OCI-LY3 (cell line): ENCODE data around the gene ITSN2.

Experiments used
- H2AFZ ChIP-seq: fragments of 200-600, 300-600 bp; shearing (Covaris generic); 2 replicates; pipeline ENCODE4 v1.6.0; 2014; ENCODE audit warnings: antibody characterized with exemption, low read depth, low read length
- H3K27ac ChIP-seq: fragments of 200-600, 300-600 bp; sonication (generic); 2 replicates; pipeline ENCODE4 v1.5.1; 2014; ENCODE audit warnings: mild to moderate bottlenecking, low read length, moderate library complexity, mixed read lengths
- H3K27me3 ChIP-seq: fragments of 200-600, 300-600 bp; sonication (generic); 2 replicates; pipeline ENCODE4 v1.6.1; 2014; ENCODE audit warnings: low read depth, low read length, mixed read lengths
- H3K36me3 ChIP-seq: fragments of 200-600, 300-600 bp; sonication (generic); replicated peaks from 2 replicates; pipeline ENCODE3; 2014; ENCODE audit warnings: low read depth, low read length, mixed read lengths
- H3K4me1 ChIP-seq: fragments of 300-600, 200-600 bp; sonication (generic); 2 replicates; pipeline ENCODE4 v1.6.1; 2014; ENCODE audit warnings: low read length, mixed read lengths
- H3K4me2 ChIP-seq: fragments of 200-600, 300-600 bp; sonication (generic); 2 replicates; pipeline ENCODE4 v1.6.1; 2014; ENCODE audit warnings: low read length, mixed read lengths
- H3K4me3 ChIP-seq: fragments of 300-600, 200-600 bp; sonication (generic); 2 replicates; pipeline ENCODE4 v1.5.1; 2014; ENCODE audit warnings: antibody characterized with exemption, mild to moderate bottlenecking, low read length, moderate library complexity
- H3K79me2 ChIP-seq: fragments of 300-600, 200-600 bp; shearing (Covaris generic); 2 replicates; pipeline ENCODE4 v1.6.1; 2014; ENCODE audit warnings: mild to moderate bottlenecking, low read length, mixed read lengths
- H3K9ac ChIP-seq: fragments of 300-600, 200-600 bp; shearing (Covaris generic); 2 replicates; pipeline ENCODE4 v1.6.0; 2014; ENCODE audit warnings: mild to moderate bottlenecking, low read length, moderate library complexity
- H3K9me3 ChIP-seq: fragments of 200-600, 300-600 bp; shearing (Covaris generic); 2 replicates; pipeline ENCODE4 v1.6.1; 2014; ENCODE audit warnings: low read length, mixed read lengths; ENCODE audit not compliant: insufficient read depth
- H4K20me1 ChIP-seq: fragments of 200-600, 300-600 bp; sonication (generic); 2 replicates; pipeline ENCODE4 v1.6.1; 2016; ENCODE audit warnings: low read length, mixed read lengths; ENCODE audit not compliant: insufficient read depth
- EZH2phosphoT487 ChIP-seq: fragments of 200-600 bp; shearing (Covaris generic); IDR thresholded peaks from 2 replicates; pipeline ENCODE4 v1.6.1; 2018; ENCODE audit warnings: antibody characterized with exemption, mixed run types, low read depth
- TF ChIP-seq, protein P1 (sequence below): fragments of 200-600, 300-600 bp; sonication (generic); IDR thresholded peaks from 2 replicates; pipeline ENCODE4 v1.5.1; 2014; ENCODE audit warnings: antibody characterized with exemption, low read length, low read depth

The ITSN2 gene

DNA sequence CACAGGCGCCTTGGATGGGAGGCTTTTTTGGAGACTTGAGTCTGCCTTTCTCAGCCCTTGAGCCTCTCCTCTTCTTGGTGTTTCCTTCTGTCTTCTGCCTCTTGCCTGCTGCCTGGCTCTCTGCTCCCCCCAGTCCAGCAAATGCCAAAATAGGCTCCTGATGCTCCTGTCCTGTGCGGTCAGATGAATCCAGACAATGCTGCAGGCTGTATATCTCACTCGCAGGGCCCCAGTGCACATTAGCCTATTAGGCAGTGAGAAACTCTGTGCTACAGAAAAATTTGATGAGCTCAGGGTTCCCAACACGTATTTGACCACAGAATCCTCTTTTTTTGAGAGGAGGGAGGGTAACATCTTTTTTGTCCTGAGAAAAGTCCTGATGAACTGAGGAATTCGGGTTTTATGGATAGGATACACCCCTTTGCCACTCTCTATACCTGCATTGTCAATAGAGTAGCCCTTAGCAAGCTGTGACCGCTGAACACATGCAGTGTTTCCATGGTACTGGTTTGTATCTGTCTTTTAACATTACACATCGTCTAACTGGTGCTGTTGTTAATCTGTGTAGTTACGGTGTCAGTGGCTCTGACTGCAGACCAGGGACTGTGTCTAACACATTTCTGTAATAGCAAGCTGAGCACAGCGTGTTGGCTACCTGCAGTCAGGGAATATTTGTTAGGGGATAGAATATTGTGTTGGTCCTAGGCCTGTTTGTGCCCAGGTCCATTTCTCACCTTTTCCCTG, 134.7 kb downstream of the ITSN2 start:
- H4K20me1 ChIP-seq, result no peaks in the 10 kb centered on the region
- H3K9me3 ChIP-seq, result no peaks in the 10 kb centered on the region
- no peaks in the 10 kb centered on the region for H3K79me2 ChIP-seq
- no peak overlapping the region for H3K4me3 ChIP-seq
- no peak overlapping the region for H3K9ac ChIP-seq
- H3K27me3 ChIP-seq, result no peaks in the 10 kb centered on the region
- peaks cover 2% of the 10 kb centered on the region for H3K36me3 ChIP-seq
- TF ChIP-seq EZH2phosphoT487, result no peak
- TF ChIP-seq, protein P1, sequence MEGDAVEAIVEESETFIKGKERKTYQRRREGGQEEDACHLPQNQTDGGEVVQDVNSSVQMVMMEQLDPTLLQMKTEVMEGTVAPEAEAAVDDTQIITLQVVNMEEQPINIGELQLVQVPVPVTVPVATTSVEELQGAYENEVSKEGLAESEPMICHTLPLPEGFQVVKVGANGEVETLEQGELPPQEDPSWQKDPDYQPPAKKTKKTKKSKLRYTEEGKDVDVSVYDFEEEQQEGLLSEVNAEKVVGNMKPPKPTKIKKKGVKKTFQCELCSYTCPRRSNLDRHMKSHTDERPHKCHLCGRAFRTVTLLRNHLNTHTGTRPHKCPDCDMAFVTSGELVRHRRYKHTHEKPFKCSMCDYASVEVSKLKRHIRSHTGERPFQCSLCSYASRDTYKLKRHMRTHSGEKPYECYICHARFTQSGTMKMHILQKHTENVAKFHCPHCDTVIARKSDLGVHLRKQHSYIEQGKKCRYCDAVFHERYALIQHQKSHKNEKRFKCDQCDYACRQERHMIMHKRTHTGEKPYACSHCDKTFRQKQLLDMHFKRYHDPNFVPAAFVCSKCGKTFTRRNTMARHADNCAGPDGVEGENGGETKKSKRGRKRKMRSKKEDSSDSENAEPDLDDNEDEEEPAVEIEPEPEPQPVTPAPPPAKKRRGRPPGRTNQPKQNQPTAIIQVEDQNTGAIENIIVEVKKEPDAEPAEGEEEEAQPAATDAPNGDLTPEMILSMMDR, result no peak
- no peak overlapping the region for H2AFZ ChIP-seq
- no peak overlapping the region for H3K27ac ChIP-seq
- no peak overlapping the region for H3K4me2 ChIP-seq
- H3K4me1 ChIP-seq, result no peaks in the 10 kb centered on the region

DNA sequence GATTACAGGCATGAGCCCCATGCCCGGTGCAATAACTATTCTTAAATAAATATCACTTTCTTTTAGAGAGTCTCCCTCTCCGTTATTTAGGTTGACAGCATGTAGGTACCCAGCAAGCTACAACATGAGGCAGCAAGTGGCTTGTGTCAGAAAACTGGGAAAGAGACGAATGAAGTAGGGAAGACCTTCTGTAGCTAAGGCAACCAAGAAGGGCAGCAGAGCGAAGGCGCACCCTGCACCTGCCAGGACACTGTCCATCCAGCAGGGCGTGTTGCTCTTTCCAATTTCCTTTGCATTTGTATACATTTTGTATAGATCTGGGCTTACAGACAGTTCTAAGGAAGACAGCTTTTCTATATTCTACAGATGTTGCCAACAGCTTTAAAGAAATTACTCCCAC, 137.4 kb downstream of the ITSN2 start:
- no peak overlapping the region for H3K4me3 ChIP-seq
- peaks cover 4% of the 10 kb centered on the region for H3K36me3 ChIP-seq
- TF ChIP-seq, protein P1, result no peak
- no peak for TF ChIP-seq EZH2phosphoT487

DNA sequence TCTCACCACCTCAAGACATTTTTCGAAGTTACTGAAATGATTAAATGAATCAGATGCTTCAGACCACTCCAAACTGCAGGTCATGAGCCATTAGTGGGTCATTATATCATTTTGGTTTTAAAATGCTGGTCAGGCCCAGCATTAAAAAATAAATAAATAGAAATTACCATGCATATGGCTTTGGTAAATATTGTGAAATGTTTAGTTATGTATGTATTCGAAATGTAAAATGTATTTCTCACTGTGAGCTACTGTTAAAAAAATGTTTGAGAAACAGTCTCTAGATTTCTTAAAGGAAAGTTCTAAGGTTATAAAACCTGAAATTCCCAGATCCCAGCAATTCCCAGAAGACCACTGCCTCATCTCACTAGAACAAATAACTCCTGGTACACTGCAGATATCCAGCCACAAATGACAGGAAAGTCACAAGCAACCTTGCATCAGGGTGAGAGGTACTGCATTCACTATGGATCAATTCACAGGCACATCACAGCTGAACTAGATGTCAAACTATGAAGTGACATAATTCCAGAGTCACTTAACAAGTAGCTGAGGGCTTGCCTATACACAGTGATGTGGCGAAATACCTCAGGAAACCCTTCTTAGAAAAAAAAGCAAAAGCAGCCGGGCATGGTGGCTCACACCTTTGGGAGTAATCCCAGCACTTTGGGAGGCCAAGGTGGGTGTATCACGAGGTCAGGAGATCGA, 138.8 kb downstream of the ITSN2 start:
- Histone ChIP-seq H2AFZ (no peak overlapping the region), H4K20me1 (no peaks in the 10 kb centered on the region), H3K4me1 (no peaks in the 10 kb centered on the region), H3K4me2 (no peak overlapping the region), H3K79me2 (no peaks in the 10 kb centered on the region), H3K36me3 (peaks cover 4% of the 10 kb centered on the region), H3K4me3 (no peak overlapping the region), H3K27ac (no peak overlapping the region), H3K27me3 (no peaks in the 10 kb centered on the region), H3K9me3 (no peaks in the 10 kb centered on the region), H3K9ac (no peak overlapping the region)
- TF ChIP-seq, protein P1, result no peak
- no peak for TF ChIP-seq EZH2phosphoT487

More for the DNA sequence above, 137.4 kb downstream of the ITSN2 start:
- no peaks in the 10 kb centered on the region for H3K4me1 ChIP-seq
- no peaks in the 10 kb centered on the region for H3K9me3 ChIP-seq
- no peak overlapping the region for H3K4me2 ChIP-seq
- H4K20me1 ChIP-seq, result no peaks in the 10 kb centered on the region
- H3K9ac ChIP-seq, result no peak overlapping the region
- H3K27ac ChIP-seq, result no peak overlapping the region
- H3K79me2 ChIP-seq, result no peaks in the 10 kb centered on the region
- no peaks in the 10 kb centered on the region for H3K27me3 ChIP-seq
- H2AFZ ChIP-seq, result no peak overlapping the region

DNA sequence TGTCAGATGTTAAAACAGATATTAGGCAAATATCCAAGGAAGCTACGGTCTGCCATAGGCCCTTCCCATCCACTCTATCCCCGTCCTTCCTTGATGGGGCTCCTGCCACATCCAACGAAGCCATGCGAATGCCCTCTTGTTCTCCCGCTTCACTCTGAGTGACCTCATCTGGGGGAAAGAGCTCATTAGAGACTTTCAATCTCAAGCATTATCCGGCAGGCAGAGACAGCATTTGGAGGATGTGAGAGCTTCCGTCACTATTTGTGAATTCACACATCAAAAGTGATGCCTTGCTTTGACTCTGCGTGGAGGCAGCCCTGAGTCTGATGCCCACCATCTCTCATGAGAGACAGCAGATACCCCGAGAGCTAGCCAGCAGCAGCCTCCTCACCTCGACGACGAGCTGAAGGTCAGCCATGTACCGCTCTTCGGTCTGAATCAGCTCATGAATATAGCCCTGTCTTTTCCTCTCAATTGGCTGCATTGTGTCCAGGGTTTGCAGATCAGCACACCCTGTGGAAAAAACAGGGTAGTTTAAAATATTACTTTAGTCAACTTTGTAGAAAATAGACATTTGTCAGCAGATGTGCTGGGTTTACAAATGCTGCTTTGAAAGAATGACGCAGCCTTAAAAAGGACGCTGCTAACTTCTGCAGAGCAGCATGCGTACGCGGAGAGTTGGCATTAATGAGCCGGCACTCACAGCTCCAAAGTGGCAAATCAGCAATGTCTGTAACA, 139.6 kb downstream of the ITSN2 start:
- TF ChIP-seq, protein P1, result no peak
- TF ChIP-seq EZH2phosphoT487, result no peak
- H3K4me3 ChIP-seq, result no peak overlapping the region
- H3K4me1 ChIP-seq, result no peaks in the 10 kb centered on the region

More for the DNA sequence above, 139.6 kb downstream of the ITSN2 start:
- Histone ChIP-seq H3K36me3 (peaks cover 8% of the 10 kb centered on the region), H3K9ac (no peak overlapping the region), H3K27me3 (no peaks in the 10 kb centered on the region), H4K20me1 (no peaks in the 10 kb centered on the region), H2AFZ (no peak overlapping the region), H3K9me3 (no peaks in the 10 kb centered on the region), H3K79me2 (no peaks in the 10 kb centered on the region), H3K4me2 (no peak overlapping the region), H3K27ac (no peak overlapping the region)
